SU-DHL-6 (cell line): ENCODE results near the gene ATP5F1D.

Source experiments
- H2AFZ ChIP-seq: fragments of 200-600 bp; sonication (generic); 2 replicates; pipeline ENCODE4 v1.6.1; 2014; ENCODE audit warnings: low read depth, mild to moderate bottlenecking, moderate library complexity, mixed read lengths, antibody characterized with exemption, low read length; ENCODE audit not compliant: severe bottlenecking
- H3F3A ChIP-seq: fragments of 200-600 bp; shearing (Covaris generic); 2 replicates; pipeline ENCODE4 v1.6.0; 2016; ENCODE audit warnings: antibody characterized with exemption, mild to moderate bottlenecking; ENCODE audit not compliant: insufficient read depth
- H3K27ac ChIP-seq: fragments of 200-600 bp; sonication (generic); 2 replicates; pipeline ENCODE4 v1.5.1; 2016; ENCODE audit warnings: low read depth, mild to moderate bottlenecking, low read length, moderate library complexity, mixed read lengths
- H3K27me3 ChIP-seq: fragments of 200-600 bp; sonication (generic), shearing (Covaris generic); 2 replicates; pipeline ENCODE4 v1.6.0; 2014; ENCODE audit warnings: mild to moderate bottlenecking, low read length
- H3K36me3 ChIP-seq: fragments of 200-600 bp; sonication (generic); 2 replicates; pipeline ENCODE4 v1.6.1; 2014; ENCODE audit warnings: mild to moderate bottlenecking, low read length, mixed read lengths
- H3K4me2 ChIP-seq: fragments of 300-600, 200-600 bp; shearing (Covaris generic), sonication (generic); 2 replicates; pipeline ENCODE4 v1.6.0; 2014; ENCODE audit warnings: low read length, low read depth, mild to moderate bottlenecking; ENCODE audit not compliant: poor library complexity, severe bottlenecking
- H3K4me3 ChIP-seq: fragments of 200-600 bp; sonication (generic); 2 replicates; pipeline ENCODE4 v1.5.1; 2014; ENCODE audit warnings: antibody characterized with exemption, low read length, mild to moderate bottlenecking, mixed read lengths; ENCODE audit not compliant: insufficient read depth, poor library complexity, severe bottlenecking
- H3K79me2 ChIP-seq: fragments of 200-600 bp; sonication (generic); 2 replicates; pipeline ENCODE4 v1.6.1; 2014; ENCODE audit warnings: mild to moderate bottlenecking, low read length, moderate library complexity; ENCODE audit not compliant: insufficient read depth
- H3K9ac ChIP-seq: fragments of 200-600 bp; sonication (generic); 2 replicates; pipeline ENCODE4 v1.7.0; 2014; ENCODE audit warnings: mild to moderate bottlenecking, low read length
- H3K9me2 ChIP-seq: fragments of 200-600 bp; sonication (generic); replicated peaks from 2 replicates; pipeline ENCODE4 v1.6.1; 2014; ENCODE audit warnings: low read length; ENCODE audit not compliant: insufficient read depth
- H3K9me3 ChIP-seq: fragments of 200-600 bp; sonication (generic); 2 replicates; pipeline ENCODE4 v1.6.1; 2014; ENCODE audit warnings: low read length, mixed read lengths; ENCODE audit not compliant: insufficient read depth
- H4K20me1 ChIP-seq: fragments of 200-600 bp; sonication (generic); 2 replicates; pipeline ENCODE4 v1.6.1; 2014; ENCODE audit warnings: low read depth, mild to moderate bottlenecking, antibody characterized with exemption, low read length, moderate library complexity, mixed read lengths
- EZH2phosphoT487 ChIP-seq: fragments of 200-600 bp; sonication (generic), shearing (Covaris generic); conservative IDR thresholded peaks from 2 replicates; pipeline ENCODE4 v1.6.1; 2018; ENCODE audit warnings: mild to moderate bottlenecking, antibody characterized with exemption, low read length, moderate library complexity, mixed read lengths
- TF ChIP-seq, protein P1 (sequence below): fragments of 200-600 bp; sonication (generic); IDR thresholded peaks from one replicate; pipeline ENCODE4 v1.5.1; 2017; ENCODE audit warnings: antibody characterized with exemption, mild to moderate bottlenecking, low read length, moderate library complexity; ENCODE audit not compliant: insufficient read depth, poor library complexity, severe bottlenecking

Gene ATP5F1D

DNA sequence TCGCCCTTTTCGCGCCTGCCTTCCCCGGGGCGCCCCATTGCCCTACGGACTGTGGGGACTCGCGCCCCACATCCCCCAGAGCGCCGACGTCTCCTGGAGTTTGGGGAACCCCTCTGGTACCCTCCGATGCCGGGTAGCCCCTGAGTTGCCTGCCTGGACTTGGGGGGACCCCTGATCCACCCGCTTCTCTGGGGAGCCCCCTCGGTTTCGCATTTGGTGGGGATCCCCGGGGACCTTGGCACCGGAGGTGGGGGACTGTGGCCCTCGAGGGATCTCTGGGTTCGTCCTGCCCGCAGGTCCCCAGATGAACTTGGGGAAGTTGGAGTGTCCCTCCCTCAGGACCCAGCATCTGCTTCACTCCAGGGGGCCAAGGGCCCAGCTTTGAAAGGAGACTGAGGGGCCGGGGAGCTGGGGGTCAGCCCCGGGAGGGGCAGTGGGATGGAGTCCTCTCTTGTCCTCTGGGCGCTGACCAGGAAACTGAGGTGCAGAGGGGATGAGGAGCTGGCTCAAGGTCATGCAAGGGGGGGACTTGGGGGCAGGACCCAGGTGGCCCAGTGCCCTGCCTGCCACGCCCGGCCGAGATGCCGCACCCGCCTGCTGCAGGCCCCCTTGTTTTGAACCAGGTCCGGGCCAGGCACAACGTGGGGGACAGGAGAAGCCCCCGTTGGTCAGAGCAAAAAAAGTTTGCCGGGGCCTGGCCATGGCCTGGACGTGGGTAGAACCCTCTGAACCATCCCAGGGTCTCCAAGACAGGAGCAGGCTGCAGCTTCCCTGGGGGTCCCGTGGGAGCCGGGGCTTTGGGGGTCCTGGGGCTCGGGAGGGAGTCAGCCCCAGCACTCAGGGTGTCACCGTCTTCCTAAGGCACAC lies 45.2 kb downstream of the ATP5F1D start:
- H3F3A ChIP-seq: no peaks in the 10 kb centered on the region
- no peak for TF ChIP-seq EZH2phosphoT487
- TF ChIP-seq, protein P1, sequence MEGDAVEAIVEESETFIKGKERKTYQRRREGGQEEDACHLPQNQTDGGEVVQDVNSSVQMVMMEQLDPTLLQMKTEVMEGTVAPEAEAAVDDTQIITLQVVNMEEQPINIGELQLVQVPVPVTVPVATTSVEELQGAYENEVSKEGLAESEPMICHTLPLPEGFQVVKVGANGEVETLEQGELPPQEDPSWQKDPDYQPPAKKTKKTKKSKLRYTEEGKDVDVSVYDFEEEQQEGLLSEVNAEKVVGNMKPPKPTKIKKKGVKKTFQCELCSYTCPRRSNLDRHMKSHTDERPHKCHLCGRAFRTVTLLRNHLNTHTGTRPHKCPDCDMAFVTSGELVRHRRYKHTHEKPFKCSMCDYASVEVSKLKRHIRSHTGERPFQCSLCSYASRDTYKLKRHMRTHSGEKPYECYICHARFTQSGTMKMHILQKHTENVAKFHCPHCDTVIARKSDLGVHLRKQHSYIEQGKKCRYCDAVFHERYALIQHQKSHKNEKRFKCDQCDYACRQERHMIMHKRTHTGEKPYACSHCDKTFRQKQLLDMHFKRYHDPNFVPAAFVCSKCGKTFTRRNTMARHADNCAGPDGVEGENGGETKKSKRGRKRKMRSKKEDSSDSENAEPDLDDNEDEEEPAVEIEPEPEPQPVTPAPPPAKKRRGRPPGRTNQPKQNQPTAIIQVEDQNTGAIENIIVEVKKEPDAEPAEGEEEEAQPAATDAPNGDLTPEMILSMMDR: no peak
- no peaks in the 10 kb centered on the region for H3K79me2 ChIP-seq
- H4K20me1 ChIP-seq: no peaks in the 10 kb centered on the region
- H3K4me3 ChIP-seq: no peak overlapping the region
- H2AFZ ChIP-seq: no peak overlapping the region
- no peaks in the 10 kb centered on the region for H3K9me3 ChIP-seq
- no peak overlapping the region for H3K9ac ChIP-seq
- H3K4me2 ChIP-seq: no peak overlapping the region
- H3K27me3 ChIP-seq: peaks cover 1% of the 10 kb centered on the region; the same call in 1 of the 2 replicates
- H3K36me3 ChIP-seq: no peaks in the 10 kb centered on the region
- H3K9me2 ChIP-seq: no peaks in the 10 kb centered on the region
- H3K27ac ChIP-seq: no peak overlapping the region

DNA sequence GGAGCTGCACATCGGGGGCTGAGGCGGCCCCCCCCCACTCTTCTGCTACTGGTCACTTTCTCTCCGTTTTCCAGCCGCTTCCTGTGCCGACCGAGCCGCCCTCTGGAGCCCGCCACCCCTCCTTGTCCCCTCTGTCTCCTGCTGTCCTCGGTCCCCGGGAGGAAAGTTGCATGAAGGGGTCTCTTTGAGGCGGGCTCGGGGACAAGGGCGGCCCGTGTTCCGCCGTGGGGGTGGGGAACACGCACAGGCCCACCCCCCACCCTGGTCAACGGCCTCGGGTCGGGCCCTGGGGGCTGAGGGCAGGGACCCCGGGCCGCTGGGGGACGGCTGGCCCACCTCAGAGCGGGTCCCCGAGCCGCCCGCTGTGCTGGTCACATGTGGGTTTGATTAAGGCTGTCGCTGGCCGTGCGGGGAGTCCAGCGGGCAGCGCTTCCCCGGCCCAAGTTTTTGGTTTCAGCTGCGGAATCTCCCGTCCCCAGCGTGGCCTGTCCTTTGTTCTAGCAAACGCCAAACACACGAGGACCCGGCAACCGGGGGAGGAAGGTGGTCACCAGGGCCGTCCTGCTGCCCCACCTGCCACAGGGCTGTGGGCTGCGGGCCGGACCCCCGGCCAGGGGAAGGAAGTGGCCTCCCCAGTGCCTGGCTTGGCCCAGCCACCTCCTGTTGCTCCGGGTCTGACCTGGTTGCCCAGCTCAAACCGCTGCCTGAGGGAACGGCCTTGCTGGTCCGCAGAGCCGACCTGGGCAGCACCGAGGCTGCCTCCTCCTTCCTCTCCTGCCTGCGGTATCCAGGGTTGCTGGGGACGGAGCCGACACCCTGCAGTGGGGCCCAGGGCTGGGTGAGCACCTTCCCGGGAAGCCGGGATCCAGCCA lies 46.0 kb downstream of the ATP5F1D start:
- H3K27me3 ChIP-seq: peaks cover 4% of the 10 kb centered on the region; the same call in 1 of the 2 replicates

DNA sequence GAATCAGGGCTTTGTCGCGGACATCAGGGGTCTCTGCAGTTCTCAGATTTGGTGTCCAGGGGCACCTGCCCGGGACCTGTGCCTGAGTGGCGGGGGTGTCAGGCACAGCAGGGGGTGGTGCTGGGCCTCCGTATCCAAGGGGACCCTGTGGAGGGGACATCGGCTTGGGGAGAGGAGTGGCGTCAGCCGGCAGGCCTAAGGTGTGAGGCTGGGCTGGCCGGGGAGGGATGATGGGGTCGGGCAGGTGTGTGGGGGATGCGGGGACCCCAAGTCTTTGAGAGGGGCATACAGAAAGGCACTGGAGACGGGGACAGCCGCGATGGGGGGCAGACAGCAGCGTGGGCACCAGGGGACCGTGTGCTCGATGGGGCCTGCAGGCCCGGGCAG lies 46.7 kb downstream of the ATP5F1D start:
- no peaks in the 10 kb centered on the region for H3K79me2 ChIP-seq
- H3K4me3 ChIP-seq: no peak overlapping the region
- H3K9ac ChIP-seq: no peak overlapping the region
- no peak overlapping the region for H3K4me2 ChIP-seq
- H3K9me2 ChIP-seq: no peaks in the 10 kb centered on the region
- H4K20me1 ChIP-seq: no peaks in the 10 kb centered on the region
- H3K27me3 ChIP-seq: peaks cover 4% of the 10 kb centered on the region; the same call in 1 of the 2 replicates
- H3K9me3 ChIP-seq: no peaks in the 10 kb centered on the region
- H2AFZ ChIP-seq: no peak overlapping the region
- TF ChIP-seq, protein P1: no peak
- TF ChIP-seq EZH2phosphoT487: no peak
- H3K27ac ChIP-seq: no peak overlapping the region
- no peaks in the 10 kb centered on the region for H3F3A ChIP-seq
- H3K36me3 ChIP-seq: no peaks in the 10 kb centered on the region

More for the DNA sequence above, 46.0 kb downstream of the ATP5F1D start:
- Histone ChIP-seq H2AFZ (no peak overlapping the region), H3K79me2 (no peaks in the 10 kb centered on the region), H3K9me2 (no peaks in the 10 kb centered on the region), H3F3A (no peaks in the 10 kb centered on the region), H3K9me3 (no peaks in the 10 kb centered on the region), H3K9ac (no peak overlapping the region), H3K4me3 (no peak overlapping the region), H3K4me2 (no peak overlapping the region), H3K36me3 (no peaks in the 10 kb centered on the region), H3K27ac (no peak overlapping the region), H4K20me1 (no peaks in the 10 kb centered on the region)
- TF ChIP-seq EZH2phosphoT487: no peak
- TF ChIP-seq, protein P1: no peak
